Esophagus squamous epithelium (tissue), 5 donors: Measurements from ENCODE around the gene MAPK7. TPM values are rescaled to one million over a fixed set of nuclear protein-coding genes. Genes with fewer than 3 reads are reported as not detected.
A peak's percentile ranks its signal among the peaks of the same experiment; 100 is the strongest.

Source experiments
- DNase-seq: peaks from one replicate; lab custom pipeline; 2025; lab: John Stamatoyannopoulos, UW
- H3K27ac ChIP-seq, 4 donors: fragments of 200-600 bp; sonication (generic); one replicate each; pipeline ENCODE4 v1.5.1; 2016 to 2019; ENCODE audit warnings: mild to moderate bottlenecking in 1 of 4
- H3K27me3 ChIP-seq, 4 donors: fragments of 200-600 bp; sonication (generic); 1 replicate in 3 of 4; 2 replicates in 1 of 4; pipeline versions ENCODE4 v1.5.1 to v1.6.0; 2017 to 2021; ENCODE audit warnings: antibody characterized with exemption in 1 of 4
- H3K36me3 ChIP-seq, 3 donors: fragments of 200-600 bp; sonication (generic); one replicate each; pipeline ENCODE4 v1.5.1; 2016 to 2019
- H3K4me1 ChIP-seq, 3 donors: fragments of 200-600 bp; sonication (generic); one replicate each; pipeline ENCODE4 v1.5.1; 2017 to 2019
- H3K4me3 ChIP-seq, 4 donors: fragments of 200-600 bp; sonication (generic); 1 replicate in 3 of 4; 2 replicates in 1 of 4; pipeline ENCODE4 v1.5.1; 2016 to 2019; ENCODE audit warnings: mild to moderate bottlenecking in 2 of 4, moderate library complexity in 1 of 4
- H3K9me3 ChIP-seq, 3 donors: fragments of 200-600 bp; sonication (generic); one replicate each; pipeline ENCODE4 v1.5.1; 2016 to 2019
- POLR2A ChIP-seq, 4 donors: fragments of 450-650 bp; IDR thresholded peaks; one replicate each; pipeline ENCODE4 v1.6.1; 2017; ENCODE audit warnings: antibody characterized with exemption in 4 of 4, mild to moderate bottlenecking in 4 of 4, moderate library complexity in 3 of 4
- WGBS, 2 donors: methylation state at CpG; one replicate each; pipeline ENCODE4 v1.1.5; 2018; 5-methylcytosine and 5-hydroxymethylcytosine counted together
- intact Hi-C: fragments of 100-400 bp; cut with DNase I; formaldehyde crosslinking; loops from one replicate; pipeline ENCODE4 v1.15.0; 2022
- total RNA-seq, 4 donors: library from RNA; depleted of rRNA; stranded (reverse); fragments of >200 nt; gene quantifications; one replicate each; pipeline ENCODE4 v1.1.0, GENCODE V29; 2016
- TF ChIP-seq, protein P1 (sequence below), 6 experiments: fragments of 450-650 bp in 4 of 6; fragments of 200-600 bp in 2 of 6; sonication (generic) in 2 of 6; IDR thresholded peaks; one replicate each; pipeline ENCODE4 v1.5.1; 2016 to 2019; ENCODE audit warnings: antibody characterized with exemption in 6 of 6, mild to moderate bottlenecking in 4 of 6, moderate library complexity in 4 of 6
- donor health status: DM: yes; HTN: yes; CAD: no.

Gene MAPK7
- total RNA-seq, 4 donors from 2014 or later: 22.6 to 39.7 (median 28.1) TPM

GRCh38 chr17:19380481-19381301 is 2.4 kb downstream of the MAPK7 start:
- 88 to 96% methylated on average over 4 to 22 of the region's 29 CpGs for WGBS, 2 donors
- Histone ChIP-seq H3K27ac (peak overlapping the region in 1 of 4 donors; percentile 92), H3K4me1 (peaks cover 40 to 89% (median 49%) of the 10 kb centered on the region in 3 donors), H3K36me3 (peaks cover 26 to 55% (median 30%) of the 10 kb centered on the region in 3 donors), H3K9me3 (no peaks in the 10 kb centered on the region), H3K27me3 (no peaks in the 10 kb centered on the region), H3K4me3 (no peak overlapping the region)
- intact Hi-C loops: no loop called here
- no peak for TF ChIP-seq POLR2A (IDR thresholded peaks at IDR 0.05)
- TF ChIP-seq, protein P1, sequence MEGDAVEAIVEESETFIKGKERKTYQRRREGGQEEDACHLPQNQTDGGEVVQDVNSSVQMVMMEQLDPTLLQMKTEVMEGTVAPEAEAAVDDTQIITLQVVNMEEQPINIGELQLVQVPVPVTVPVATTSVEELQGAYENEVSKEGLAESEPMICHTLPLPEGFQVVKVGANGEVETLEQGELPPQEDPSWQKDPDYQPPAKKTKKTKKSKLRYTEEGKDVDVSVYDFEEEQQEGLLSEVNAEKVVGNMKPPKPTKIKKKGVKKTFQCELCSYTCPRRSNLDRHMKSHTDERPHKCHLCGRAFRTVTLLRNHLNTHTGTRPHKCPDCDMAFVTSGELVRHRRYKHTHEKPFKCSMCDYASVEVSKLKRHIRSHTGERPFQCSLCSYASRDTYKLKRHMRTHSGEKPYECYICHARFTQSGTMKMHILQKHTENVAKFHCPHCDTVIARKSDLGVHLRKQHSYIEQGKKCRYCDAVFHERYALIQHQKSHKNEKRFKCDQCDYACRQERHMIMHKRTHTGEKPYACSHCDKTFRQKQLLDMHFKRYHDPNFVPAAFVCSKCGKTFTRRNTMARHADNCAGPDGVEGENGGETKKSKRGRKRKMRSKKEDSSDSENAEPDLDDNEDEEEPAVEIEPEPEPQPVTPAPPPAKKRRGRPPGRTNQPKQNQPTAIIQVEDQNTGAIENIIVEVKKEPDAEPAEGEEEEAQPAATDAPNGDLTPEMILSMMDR (IDR thresholded peaks at IDR 0.05): no peak
- DNase-seq: no peak

DNA sequence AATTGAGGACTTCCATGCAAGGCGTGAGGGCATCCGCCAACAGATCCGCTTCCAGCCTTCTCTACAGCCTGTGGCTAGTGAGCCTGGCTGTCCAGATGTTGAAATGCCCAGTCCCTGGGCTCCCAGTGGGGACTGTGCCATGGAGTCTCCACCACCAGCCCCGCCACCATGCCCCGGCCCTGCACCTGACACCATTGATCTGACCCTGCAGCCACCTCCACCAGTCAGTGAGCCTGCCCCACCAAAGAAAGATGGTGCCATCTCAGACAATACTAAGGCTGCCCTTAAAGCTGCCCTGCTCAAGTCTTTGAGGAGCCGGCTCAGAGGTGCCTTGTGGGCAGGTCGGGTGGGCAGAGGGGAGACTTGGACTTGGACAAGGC is 3.1 kb downstream of the MAPK7 start:
- Histone ChIP-seq H3K36me3 (peaks cover 26 to 55% (median 30%) of the 10 kb centered on the region in 3 donors), H3K4me3 (no peak overlapping the region), H3K9me3 (no peaks in the 10 kb centered on the region), H3K27me3 (no peaks in the 10 kb centered on the region), H3K4me1 (peaks cover 47 to 89% (median 53%) of the 10 kb centered on the region in 3 donors), H3K27ac (peak overlapping the region in 2 of 4 donors; percentile 92 to 94)
- WGBS, 2 donors: 100% methylated on average over 1 of the region's 7 CpGs; no CpG with 5 or more reads in 1 of the 2 donors
- TF ChIP-seq, protein P1 (IDR thresholded peaks at IDR 0.05): no peak
- TF ChIP-seq POLR2A (IDR thresholded peaks at IDR 0.05): no peak
- no peak for DNase-seq
- intact Hi-C loops: no loop called here

DNA sequence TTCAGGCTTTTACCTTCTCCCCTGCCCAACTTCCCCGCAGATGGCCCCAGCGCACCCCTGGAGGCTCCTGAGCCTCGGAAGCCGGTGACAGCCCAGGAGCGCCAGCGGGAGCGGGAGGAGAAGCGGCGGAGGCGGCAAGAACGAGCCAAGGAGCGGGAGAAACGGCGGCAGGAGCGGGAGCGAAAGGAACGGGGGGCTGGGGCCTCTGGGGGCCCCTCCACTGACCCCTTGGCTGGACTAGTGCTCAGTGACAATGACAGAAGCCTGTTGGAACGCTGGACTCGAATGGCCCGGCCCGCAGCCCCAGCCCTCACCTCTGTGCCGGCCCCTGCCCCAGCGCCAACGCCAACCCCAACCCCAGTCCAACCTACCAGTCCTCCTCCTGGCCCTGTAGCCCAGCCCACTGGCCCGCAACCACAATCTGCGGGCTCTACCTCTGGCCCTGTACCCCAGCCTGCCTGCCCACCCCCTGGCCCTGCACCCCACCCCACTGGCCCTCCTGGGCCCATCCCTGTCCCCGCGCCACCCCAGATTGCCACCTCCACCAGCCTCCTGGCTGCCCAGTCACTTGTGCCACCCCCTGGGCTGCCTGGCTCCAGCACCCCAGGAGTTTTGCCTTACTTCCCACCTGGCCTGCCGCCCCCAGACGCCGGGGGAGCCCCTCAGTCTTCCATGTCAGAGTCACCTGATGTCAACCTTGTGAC is 3.6 kb downstream of the MAPK7 start:
- Histone ChIP-seq H3K27ac (peak overlapping the region in 3 of 4 donors; percentile 62 to 94 (median 92)), H3K9me3 (no peaks in the 10 kb centered on the region), H3K27me3 (no peaks in the 10 kb centered on the region), H3K4me1 (peaks cover 52 to 89% (median 55%) of the 10 kb centered on the region in 3 donors), H3K36me3 (peaks cover 26 to 55% (median 30%) of the 10 kb centered on the region in 3 donors), H3K4me3 (no peak overlapping the region)
- 91 to 95% methylated on average over 17 to 18 of the region's 31 CpGs for WGBS, 2 donors
- intact Hi-C loops: no loop called here
- no peak for TF ChIP-seq POLR2A (IDR thresholded peaks at IDR 0.05)
- TF ChIP-seq, protein P1 (IDR thresholded peaks at IDR 0.05): no peak
- DNase-seq: no peak

DNA sequence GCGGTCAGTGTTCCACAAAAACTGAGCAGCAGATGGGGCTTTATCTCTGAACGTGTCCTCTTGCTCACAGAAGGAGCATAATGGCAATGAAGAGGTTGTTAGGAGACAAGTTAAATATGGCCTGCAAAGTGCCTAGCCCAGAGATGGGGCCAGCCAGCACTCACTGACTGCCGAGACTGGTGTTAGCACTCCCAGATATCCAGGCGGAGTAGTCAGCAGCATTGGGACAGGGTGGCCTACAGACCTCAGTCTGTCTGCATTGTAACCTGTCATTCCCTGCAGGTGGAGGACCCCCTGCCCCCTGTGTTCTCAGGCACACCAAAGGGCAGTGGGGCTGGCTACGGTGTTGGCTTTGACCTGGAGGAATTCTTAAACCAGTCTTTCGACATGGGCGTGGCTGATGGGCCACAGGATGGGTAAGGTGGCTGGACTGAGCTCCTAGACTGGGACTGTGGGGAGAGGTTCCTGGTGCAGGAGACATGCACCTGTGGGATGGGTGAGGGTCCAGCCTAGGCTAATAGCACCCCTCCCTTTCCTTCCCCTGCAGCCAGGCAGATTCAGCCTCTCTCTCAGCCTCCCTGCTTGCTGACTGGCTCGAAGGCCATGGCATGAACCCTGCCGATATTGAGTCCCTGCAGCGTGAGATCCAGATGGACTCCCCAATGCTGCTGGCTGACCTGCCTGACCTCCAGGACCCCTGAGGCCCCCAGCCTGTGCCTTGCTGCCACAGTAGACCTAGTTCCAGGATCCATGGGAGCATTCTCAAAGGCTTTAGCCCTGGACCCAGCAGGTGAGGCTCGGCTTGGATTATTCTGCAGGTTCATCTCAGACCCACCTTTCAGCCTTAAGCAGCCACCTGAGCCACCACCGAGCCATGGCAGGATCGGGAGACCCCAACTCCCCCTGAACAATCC is 4.5 kb downstream of the MAPK7 start:
- Histone ChIP-seq H3K36me3 (peaks cover 26 to 55% (median 30%) of the 10 kb centered on the region in 3 donors), H3K27ac (peak overlapping the region in 3 of 4 donors; percentile 62 to 94 (median 92)), H3K27me3 (no peaks in the 10 kb centered on the region), H3K9me3 (no peaks in the 10 kb centered on the region), H3K4me3 (no peak overlapping the region), H3K4me1 (peaks cover 61 to 92% (median 61%) of the 10 kb centered on the region in 3 donors)
- 89% methylated on average over 5 to 6 of the region's 13 CpGs for WGBS, 2 donors
- intact Hi-C loops: no loop called here
- TF ChIP-seq, protein P1 (IDR thresholded peaks at IDR 0.05): no peak
- TF ChIP-seq POLR2A (IDR thresholded peaks at IDR 0.05): no peak
- DNase-seq: no peak
